K562 (cell line): ENCODE results near the gene MAD1L1. TPM values are rescaled to one million over a fixed set of nuclear protein-coding genes. Genes with fewer than 3 reads are reported as not detected.
A peak's percentile ranks its signal among the peaks of the same experiment; 100 is the strongest.

Experiments used
- ATAC-seq: fragments of 200-7000 bp; cut with Tn5 transposase; 3 replicates; pipeline ENCODE4 v1.9.1; 2020; ENCODE audit warnings: moderate library complexity
- BruUV-seq: library from RNA; stranded (reverse); fragments of 400-500 nt; replicated peaks from 2 replicates; lab custom pipeline; 2021; lab: Mats Ljungman, UMichigan
- CTCF ChIA-PET: fragments of 300-600 bp; formaldehyde crosslinking; extraction: SDS; loops from one replicate; lab custom pipeline; 2021; ENCODE audit warnings: low intra/inter-chr PET ratio; lab: Yijun Ruan, JAX
- POLR2A ChIA-PET: fragments of 300-600, 350-650 bp; sonication (Branson Sonifier 250); formaldehyde crosslinking; extraction: SDS; loops from one replicate; lab custom pipeline; 2021; ENCODE audit warnings: antibody characterized with exemption, inconsistent platforms; lab: Yijun Ruan, JAX
- DNase-seq, 4 experiments: peaks; one replicate each; pipeline versions ENCODE4 v3.0.0 to v3.0.0-alpha.2; 2011 to 2018; ENCODE audit warnings: low spot score in 3 of 4, mixed read lengths in 3 of 4; ENCODE audit errors: extremely low read depth in 1 of 4
- FAIRE-seq: peaks from 2 replicates; lab custom pipeline; 2011; peaks lifted over from hg19 to GRCh38; lab: Jason Lieb, UNC
- H2AFZ ChIP-seq: 2 replicates; pipeline ENCODE4 v1.6.0; 2011; ENCODE audit warnings: low read depth, low read length, control low read depth, inconsistent platforms
- H3K27ac ChIP-seq: fragments of 200-600 bp; 3 replicates; pipeline ENCODE4 v1.8.0; 2011; ENCODE audit warnings: low read depth, mild to moderate bottlenecking, control low read depth, inconsistent platforms, low read length, moderate library complexity, mixed read lengths; ENCODE audit errors: extremely low read depth
- H3K27me3 ChIP-seq, 2 experiments: fragments of 300-600 bp in 1 of 2; 2 replicates in 1 of 2; 3 replicates in 1 of 2; pipeline versions ENCODE4 v1.6.0 to v1.8.0; 2011; ENCODE audit warnings: inconsistent platforms in 2 of 2, low read length in 2 of 2, mild to moderate bottlenecking in 1 of 2, mixed read lengths in 1 of 2, moderate library complexity in 1 of 2; ENCODE audit not compliant: control insufficient read depth in 2 of 2, insufficient read depth in 2 of 2
- H3K36me3 ChIP-seq: fragments of 300-600 bp; 3 replicates; pipeline ENCODE4 v1.8.0; 2011; ENCODE audit warnings: mild to moderate bottlenecking, low read length, inconsistent platforms; ENCODE audit not compliant: control insufficient read depth, insufficient read depth
- H3K4me1 ChIP-seq, 2 experiments: fragments of 200-600 bp in 1 of 2; replicated peaks in 1 of 2; 2 replicates in 1 of 2; 3 replicates in 1 of 2; pipeline versions ENCODE4 v1.5.1 to v1.8.0; 2011; ENCODE audit warnings: inconsistent platforms in 2 of 2, low read length in 2 of 2, mild to moderate bottlenecking in 1 of 2, mixed read lengths in 1 of 2, moderate library complexity in 1 of 2; ENCODE audit not compliant: control insufficient read depth in 2 of 2, insufficient read depth in 2 of 2
- H3K4me2 ChIP-seq: 2 replicates; pipeline ENCODE4 v1.6.1; 2011; ENCODE audit warnings: low read length, control low read depth, inconsistent platforms, mixed read lengths; ENCODE audit not compliant: insufficient read depth
- H3K4me3 ChIP-seq: fragments of 200-600 bp; sonication (generic), shearing (Covaris generic); 2 replicates; pipeline ENCODE4 v1.5.1; 2016; ENCODE audit warnings: control low read depth, inconsistent platforms
- H3K79me2 ChIP-seq: fragments of 200-600 bp; 3 replicates; pipeline ENCODE4 v1.8.0; 2011; ENCODE audit warnings: low read length, inconsistent platforms; ENCODE audit not compliant: control insufficient read depth, insufficient read depth
- H3K9ac ChIP-seq, 2 experiments: 2 replicates each; pipeline versions ENCODE4 v1.6.0 to v1.6.1; 2011; ENCODE audit warnings: low read depth in 2 of 2, low read length in 2 of 2, control low read depth in 1 of 2, inconsistent platforms in 1 of 2, mild to moderate bottlenecking in 1 of 2, mixed read lengths in 1 of 2; ENCODE audit not compliant: insufficient read depth in 1 of 2
- H3K9me1 ChIP-seq: one replicate; pipeline ENCODE4 v1.6.0; 2011; ENCODE audit warnings: inconsistent platforms, mild to moderate bottlenecking, low read length, moderate library complexity; ENCODE audit not compliant: control insufficient read depth, insufficient read depth
- H3K9me3 ChIP-seq: replicated peaks from 2 replicates; pipeline ENCODE4 v1.5.1; 2011; ENCODE audit warnings: low read depth, low read length, inconsistent platforms; ENCODE audit not compliant: control insufficient read depth, insufficient read depth
- H4K20me1 ChIP-seq: replicated peaks from 2 replicates; pipeline ENCODE4 v1.6.1; 2011; ENCODE audit warnings: low read length, inconsistent platforms, mixed read lengths; ENCODE audit not compliant: control insufficient read depth, insufficient read depth
- ARID3A ChIP-seq: IDR thresholded peaks from 2 replicates; pipeline ENCODE4 v1.6.1; 2012; ENCODE audit warnings: low read depth, low read length, improper control_type of control experiment, borderline replicate concordance
- CREBBP ChIP-seq: IDR thresholded peaks from one replicate; pipeline ENCODE4 v1.6.1; 2012; ENCODE audit warnings: low read depth, mild to moderate bottlenecking, control low read depth, inconsistent platforms, low read length
- DDX20 ChIP-seq: fragments of 450-650 bp; IDR thresholded peaks from 2 replicates; pipeline ENCODE4 v1.6.1; 2016; ENCODE audit warnings: missing genetic modification characterization, low read depth, mild to moderate bottlenecking, missing compliant biosample characterization, moderate library complexity
- JUN ChIP-seq, 2 experiments: sonication (generic) in 1 of 2; formaldehyde crosslinking in 1 of 2; IDR thresholded peaks; 2 replicates each; pipeline versions ENCODE4 v1.6.1 to v1.8.0; 2012 to 2022; ENCODE audit warnings: borderline replicate concordance in 2 of 2, mild to moderate bottlenecking in 2 of 2, improper control_type of control experiment in 1 of 2, low read depth in 1 of 2, low read length in 1 of 2, missing genetic modification reagents in 1 of 2
- NR4A1 ChIP-seq, 2 experiments: fragments of 250-450 bp in 1 of 2; fragments of 450-650 bp in 1 of 2; sonication (Bioruptor Pico) in 1 of 2; IDR thresholded peaks; 2 replicates each; pipeline versions ENCODE4 v1.4.0 to v1.6.1; 2016 to 2020; ENCODE audit warnings: mild to moderate bottlenecking in 2 of 2, missing compliant biosample characterization in 1 of 2, missing genetic modification characterization in 1 of 2, moderate library complexity in 1 of 2
- POLR2A ChIP-seq: fragments of 450-650 bp; conservative IDR thresholded peaks from 2 replicates; pipeline ENCODE4 v1.6.1; 2016
- RUNX1 ChIP-seq: sonication (generic); IDR thresholded peaks from 2 replicates; pipeline ENCODE4 v1.6.1; 2016; ENCODE audit warnings: antibody characterized with exemption, low read depth
- SIN3A ChIP-seq, 2 experiments: fragments of 150-350 bp in 1 of 2; IDR thresholded peaks; 2 replicates each; pipeline ENCODE4 v1.6.1; 2011 to 2016; ENCODE audit warnings: borderline replicate concordance in 2 of 2, low read depth in 2 of 2, low read length in 2 of 2, mild to moderate bottlenecking in 2 of 2, moderate library complexity in 2 of 2; ENCODE audit not compliant: control insufficient read depth in 1 of 2
- TEAD1 ChIP-seq, 2 experiments: fragments of 450-650 bp in 1 of 2; sonication (generic) in 1 of 2; formaldehyde crosslinking; IDR thresholded peaks; 2 replicates each; pipeline versions ENCODE4 v1.4.0 to v1.8.0; 2020 to 2022; ENCODE audit warnings: mild to moderate bottlenecking in 2 of 2, missing genetic modification reagents in 1 of 2
- TSHZ1 ChIP-seq: fragments of 250-450 bp; sonication (Bioruptor Pico); IDR thresholded peaks from 2 replicates; pipeline ENCODE4 v1.4.0; 2020; ENCODE audit warnings: mild to moderate bottlenecking, moderate library complexity
- ZNF277 ChIP-seq: fragments of 250-450 bp; sonication (Bioruptor Pico); IDR thresholded peaks from 2 replicates; pipeline ENCODE4 v1.8.0; 2022; ENCODE audit warnings: inconsistent platforms, mild to moderate bottlenecking, moderate library complexity, borderline replicate concordance
- ZNF589 ChIP-seq: fragments of 200-800 bp; sonication (Bioruptor generic); IDR thresholded peaks from 2 replicates; pipeline ENCODE4 v1.6.1; 2016; ENCODE audit warnings: low read depth, missing genetic modification characterization, missing compliant biosample characterization
- WGBS: fragments of 100-300 bp; shearing (Covaris generic); methylation state at CpG from one replicate; pipeline ENCODE4 v1.1.6; 2016; ENCODE audit warnings: low coverage, mixed read lengths; ENCODE audit not compliant: insufficient coverage; ENCODE audit errors: missing lambda C conversion rate; 5-methylcytosine and 5-hydroxymethylcytosine counted together
- in situ Hi-C: fragments of 300-500 bp; cut with MboI; formaldehyde crosslinking; loops from 4 replicates; pipeline ENCODE4 v1.15.0; 2018; ENCODE audit warnings: inconsistent platforms, mixed read lengths
- intact Hi-C: fragments of 100-400 bp; cut with micrococcal nuclease; formaldehyde crosslinking; loops from 2 replicates; pipeline ENCODE4 v1.14.2; 2022
- polyA plus RNA-seq, 8 experiments: library from polyadenylated mRNA; depleted of rRNA in 4 of 8; stranded (reverse) in 5 of 8; unstranded in 3 of 8; fragments of >200 nt; fragmentation: Nextera tagmentation in 2 of 8; fragmentation: Illumina TruSeq in 1 of 8; extraction: Ambion mirVana in 2 of 8; extraction: Trizol in 1 of 8; gene quantifications; 2 replicates each; pipeline versions ENCODE4 v1.2.1 to v1.2.3, GENCODE V29; 2011 to 2014; ENCODE audit warnings: inconsistent platforms in 1 of 8, missing spikeins in 1 of 8
- total RNA-seq, 7 experiments: library from RNA; depleted of rRNA in 6 of 7; stranded (reverse); fragments of >200 nt in 6 of 7; fragmentation: Illumina TruSeq in 2 of 7; extraction: Trizol in 2 of 7; gene quantifications; 2 replicates each; pipeline versions ENCODE4 v1.2.1 to v1.2.3, GENCODE V29; 2011 to 2021; ENCODE audit warnings: low replicate concordance in 1 of 7

Gene MAD1L1
- total and polyA plus RNA-seq, 9 of the 15 experiments (the other 6 are each of a cell fraction or from before 2014, with no cell fraction given) = 1.7 to 89.7 (median 18.0) TPM

GRCh38 chr7:1883031-1883761 is 349.5 kb downstream of the MAD1L1 start:
- H4K20me1 ChIP-seq = no peaks in the 10 kb centered on the region
- H3K9me1 ChIP-seq = no peaks in the 10 kb centered on the region
- peaks cover 11% of the 10 kb centered on the region; the same call in 1 of the 2 replicates for H3K9me3 ChIP-seq
- 15% methylated on average over 14 of the region's 18 CpGs for WGBS
- POLR2A ChIA-PET = interaction anchor here (0.6 to 2.1 kb wide), 6 partner anchors 8 to 472 kb away, joined by 3 to 9 read pairs (median 4); no protein-coding TSS in a partner anchor
- in situ Hi-C loops (no loop called here), intact Hi-C loops (no loop called here)
- no peaks in the 10 kb centered on the region for H3K27me3 ChIP-seq
- H3K4me3 ChIP-seq = no peak overlapping the region
- H3K27ac ChIP-seq = peak overlapping the region; percentile 55
- peak; percentile 64 for ATAC-seq
- H3K4me1 ChIP-seq = peaks cover 30 to 55% of the 10 kb centered on the region in 2 experiments
- H3K9ac ChIP-seq = peak overlapping the region; percentile 55 to 86
- H3K79me2 ChIP-seq = peaks cover 15% of the 10 kb centered on the region; the same call in 1 of the 3 replicates
- peaks cover 13% of the 10 kb centered on the region; the same call in 2 of the 3 replicates for H3K36me3 ChIP-seq
- CTCF ChIA-PET = no interaction called here
- BruUV-seq = no TSS peak
- DNase-seq = peak; percentile 61 to 87 (median 72)
- peak; percentile 97 for FAIRE-seq
- H3K4me2 ChIP-seq = peak overlapping the region; percentile 39; the same call in 1 of the 2 replicates
- peak overlapping the region; percentile 35 for H2AFZ ChIP-seq
- TF ChIP-seq NR4A1 (CRISPR knock-in tag; IDR thresholded peaks at IDR 0.05) (no peak), NR4A1 (tag; IDR thresholded peaks at IDR 0.05) (peak; percentile 44), SIN3A (IDR thresholded peaks at IDR 0.05; ENCODE audit: borderline replicate concordance in 2 of 2, control insufficient read depth in 1 of 2, low read depth in 2 of 2, low read length in 2 of 2) (no peak; a peak in 1 of 4 replicates), CREBBP (no peak), ARID3A (no peak), DDX20 (tag) (no peak), POLR2A (no peak), ZNF277 (no peak), ZNF589 (CRISPR knock-in tag) (peak; percentile 91), RUNX1 (no peak), TSHZ1 (CRISPR knock-in tag) (0 out of 2 replicates have a peak, but pooled peaks have one; percentile 34), JUN (IDR thresholded peaks at IDR 0.05; ENCODE audit: borderline replicate concordance, low read depth, low read length) (peak; percentile 14; the same call in 1 of the 2 replicates), JUN (CRISPR knock-in tag; IDR thresholded peaks at IDR 0.05; ENCODE audit: borderline replicate concordance) (no peak), TEAD1 (CRISPR knock-in tag; IDR thresholded peaks at IDR 0.05) (peak; percentile 75 to 87)
